Suprapubic skin (tissue), 4 donors: ENCODE results near the gene TMEM114. TPM values are rescaled to one million over a fixed set of nuclear protein-coding genes. Genes with fewer than 3 reads are reported as not detected.

Source experiments
- DNase-seq, 2 donors: peaks; one replicate each; pipeline ENCODE4 v3.0.0-alpha.2; 2019; ENCODE audit warnings: low spot score in 2 of 2
- H3K27ac ChIP-seq: fragments of 200-600 bp; sonication (generic); one replicate; pipeline ENCODE4 v1.5.1; 2019
- H3K27me3 ChIP-seq: fragments of 200-600 bp; sonication (generic); one replicate; pipeline ENCODE4 v1.5.1; 2019
- H3K36me3 ChIP-seq: fragments of 200-600 bp; sonication (generic); one replicate; pipeline ENCODE4 v1.5.1; 2019
- H3K4me1 ChIP-seq: fragments of 200-600 bp; sonication (generic); one replicate; pipeline ENCODE4 v1.5.1; 2019
- H3K4me3 ChIP-seq: fragments of 200-600 bp; sonication (generic); one replicate; pipeline ENCODE4 v1.5.1; 2019; ENCODE audit warnings: mild to moderate bottlenecking
- H3K9me3 ChIP-seq: fragments of 200-600 bp; sonication (generic); one replicate; pipeline ENCODE4 v1.5.1; 2019
- CTCF ChIP-seq, 2 donors: fragments of 200-600 bp in 1 of 2; fragments of 450-650 bp in 1 of 2; sonication (generic) in 1 of 2; IDR thresholded peaks; one replicate each; pipeline ENCODE4 v1.5.1; 2016 to 2019; ENCODE audit warnings: antibody characterized with exemption in 2 of 2, mild to moderate bottlenecking in 1 of 2, moderate library complexity in 1 of 2
- EP300 ChIP-seq: sonication (generic); formaldehyde crosslinking; IDR thresholded peaks from one replicate; pipeline ENCODE4 v1.6.1; 2017; ENCODE audit warnings: antibody characterized with exemption
- POLR2A ChIP-seq, 2 donors: fragments of 450-650 bp; IDR thresholded peaks; one replicate each; pipeline ENCODE4 v1.6.1; 2017; ENCODE audit warnings: antibody characterized with exemption in 2 of 2, mild to moderate bottlenecking in 2 of 2, moderate library complexity in 2 of 2
- POLR2AphosphoS5 ChIP-seq, 3 donors: sonication (generic); formaldehyde crosslinking; IDR thresholded peaks; one replicate each; pipeline ENCODE4 v1.6.1; 2017; ENCODE audit warnings: antibody characterized with exemption in 3 of 3
- WGBS: methylation state at CpG from one replicate; pipeline ENCODE4 v1.1.5; 2018; 5-methylcytosine and 5-hydroxymethylcytosine counted together
- total RNA-seq, 4 donors: library from RNA; depleted of rRNA; stranded (reverse); fragments of >200 nt; gene quantifications; one replicate each; pipeline ENCODE4 v1.1.0, GENCODE V29; 2016

Gene TMEM114
- total RNA-seq, 4 donors from 2014 or later, result not detected

DNA sequence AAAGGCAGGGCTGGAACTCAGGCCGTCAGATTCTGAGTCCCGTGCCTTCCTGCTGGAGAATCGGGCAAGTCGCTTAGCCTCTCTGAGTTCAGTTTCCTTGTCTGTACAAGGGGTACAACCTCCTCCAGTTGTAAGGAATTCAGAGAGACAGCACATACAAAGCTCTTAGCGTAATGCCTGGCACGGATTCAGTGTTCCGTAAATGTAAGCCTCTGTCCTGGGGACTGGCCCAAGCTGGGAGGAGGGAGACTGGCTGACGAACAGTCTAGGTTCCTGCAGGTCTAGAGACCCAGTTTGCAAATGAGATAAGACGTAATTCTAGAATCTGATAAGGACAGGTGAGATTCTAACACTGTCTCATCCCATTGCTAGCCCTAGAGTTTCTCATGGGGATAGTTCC lies 41.1 kb upstream of the TMEM114 start:
- Histone ChIP-seq H3K4me3 (no peak overlapping the region), H3K27ac (no peak overlapping the region), H3K36me3 (peaks cover 94% of the 10 kb centered on the region), H3K27me3 (no peaks in the 10 kb centered on the region), H3K9me3 (no peaks in the 10 kb centered on the region), H3K4me1 (no peaks in the 10 kb centered on the region)
- no peak for DNase-seq
- whole genome bisulfite sequencing, result 86% methylated on average over 9 of the region's 9 CpGs
- no peak for TF ChIP-seq CTCF (IDR thresholded peaks at IDR 0.05)
- TF ChIP-seq POLR2A (IDR thresholded peaks at IDR 0.05), result no peak
- no peak for TF ChIP-seq EP300
- TF ChIP-seq POLR2AphosphoS5 (IDR thresholded peaks at IDR 0.05), result no peak

DNA sequence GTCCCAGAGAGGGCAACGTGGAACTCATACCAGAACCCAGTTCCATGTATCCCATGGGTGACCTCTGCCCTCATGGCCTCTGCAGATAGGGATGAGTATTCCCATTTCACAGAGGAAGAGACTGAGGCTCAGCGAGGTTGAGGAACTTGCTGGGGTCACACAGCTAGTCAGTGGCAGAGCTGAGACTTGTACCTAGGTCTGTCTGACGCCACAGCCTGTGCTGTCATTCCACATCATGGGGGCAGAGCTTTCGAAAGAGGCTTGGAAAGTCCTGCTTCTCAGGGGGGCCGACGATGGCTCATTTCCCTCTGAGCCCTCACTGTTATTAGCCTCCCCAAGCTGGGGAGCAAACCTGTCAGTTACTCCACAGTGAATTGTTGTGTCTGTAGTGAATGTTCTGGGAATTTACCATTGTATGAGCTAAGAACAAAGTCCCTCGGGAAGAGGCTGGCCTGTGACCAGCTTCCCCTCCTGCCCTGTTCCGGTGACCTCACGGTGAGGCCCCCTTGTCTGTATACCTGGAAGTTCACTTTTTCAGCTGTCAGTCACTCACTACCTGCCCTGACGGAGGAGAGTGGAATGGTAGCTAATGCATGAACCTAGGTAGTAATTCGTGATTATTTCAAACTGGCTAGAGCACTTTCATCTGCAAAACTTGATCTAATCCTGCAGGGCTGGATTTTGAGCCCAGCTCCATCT lies 40.1 kb upstream of the TMEM114 start:
- H3K4me3 ChIP-seq, result no peak overlapping the region
- DNase-seq, result no peak
- no peaks in the 10 kb centered on the region for H3K9me3 ChIP-seq
- no peak overlapping the region for H3K27ac ChIP-seq
- H3K4me1 ChIP-seq, result no peaks in the 10 kb centered on the region
- H3K36me3 ChIP-seq, result peaks cover 94% of the 10 kb centered on the region
- H3K27me3 ChIP-seq, result no peaks in the 10 kb centered on the region
- 81% methylated on average over 9 of the region's 11 CpGs for WGBS
- TF ChIP-seq CTCF (IDR thresholded peaks at IDR 0.05) (no peak), POLR2A (IDR thresholded peaks at IDR 0.05) (no peak), POLR2AphosphoS5 (IDR thresholded peaks at IDR 0.05) (no peak), EP300 (no peak)

GRCh38 chr16:8628981-8629725 lies 38.8 kb upstream of the TMEM114 start:
- no peak overlapping the region for H3K4me3 ChIP-seq
- H3K4me1 ChIP-seq, result no peaks in the 10 kb centered on the region
- 95% methylated on average over 15 of the region's 16 CpGs for WGBS
- TF ChIP-seq EP300, result no peak
- TF ChIP-seq CTCF (IDR thresholded peaks at IDR 0.05), result no peak
- no peak for TF ChIP-seq POLR2AphosphoS5 (IDR thresholded peaks at IDR 0.05)
- TF ChIP-seq POLR2A (IDR thresholded peaks at IDR 0.05), result no peak
- DNase-seq, result no peak
- H3K9me3 ChIP-seq, result no peaks in the 10 kb centered on the region
- H3K36me3 ChIP-seq, result peaks cover 86% of the 10 kb centered on the region
- no peaks in the 10 kb centered on the region for H3K27me3 ChIP-seq
- no peak overlapping the region for H3K27ac ChIP-seq

DNA sequence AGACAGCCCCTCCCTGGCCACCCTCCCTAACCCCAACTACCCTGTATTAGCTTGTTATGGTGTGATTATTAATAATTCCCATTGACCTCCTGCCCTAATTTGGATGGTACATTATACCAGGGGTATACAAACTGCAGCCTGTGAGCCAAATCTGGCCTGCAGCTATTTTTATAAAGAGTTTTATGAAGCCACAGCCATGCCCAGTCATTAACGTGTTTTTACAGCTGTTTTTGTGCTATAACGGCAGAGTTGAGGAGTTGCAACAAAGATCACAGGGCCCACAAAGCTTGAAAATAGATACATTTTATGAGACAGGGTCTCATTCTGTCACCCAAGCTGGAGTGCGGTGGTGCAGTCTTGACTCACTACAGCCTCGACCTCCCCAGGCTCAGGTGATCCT lies 37.1 kb upstream of the TMEM114 start:
- TF ChIP-seq POLR2AphosphoS5 (IDR thresholded peaks at IDR 0.05) (no peak), POLR2A (IDR thresholded peaks at IDR 0.05) (no peak), CTCF (IDR thresholded peaks at IDR 0.05) (no peak)
- no peak overlapping the region for H3K27ac ChIP-seq
- WGBS, result 88% methylated on average over 4 of the region's 4 CpGs
- H3K4me1 ChIP-seq, result peaks cover 13% of the 10 kb centered on the region
- peaks cover 71% of the 10 kb centered on the region for H3K36me3 ChIP-seq
- H3K4me3 ChIP-seq, result no peak overlapping the region
- H3K9me3 ChIP-seq, result no peaks in the 10 kb centered on the region
- no peaks in the 10 kb centered on the region for H3K27me3 ChIP-seq
- no peak for DNase-seq

DNA sequence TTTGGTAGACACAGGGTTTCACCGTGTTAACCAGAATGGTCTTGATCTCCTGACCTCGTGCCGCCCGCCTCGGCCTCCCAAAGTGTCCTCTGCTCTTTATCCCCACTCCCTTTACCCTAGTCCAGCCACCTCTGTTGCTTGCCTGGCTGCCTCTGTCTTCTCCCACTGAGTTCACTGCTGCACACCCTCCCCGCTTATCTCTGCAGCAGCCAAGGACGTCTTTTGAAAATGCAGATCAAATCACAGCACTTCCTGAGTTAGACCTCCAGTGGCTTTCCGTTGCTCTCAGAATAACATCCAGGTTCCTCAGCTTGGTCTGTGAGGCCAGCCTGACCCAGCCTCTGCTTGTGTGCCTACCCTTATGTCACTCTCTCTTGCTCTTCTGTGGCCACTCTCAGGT lies 36.6 kb upstream of the TMEM114 start:
- peaks cover 66% of the 10 kb centered on the region for H3K36me3 ChIP-seq
- DNase-seq, result no peak
- H3K4me1 ChIP-seq, result peaks cover 18% of the 10 kb centered on the region
- H3K27me3 ChIP-seq, result no peaks in the 10 kb centered on the region
- no peak overlapping the region for H3K27ac ChIP-seq
- WGBS, result 92% methylated on average over 8 of the region's 8 CpGs
- no peak overlapping the region for H3K4me3 ChIP-seq
- TF ChIP-seq CTCF (IDR thresholded peaks at IDR 0.05), result no peak
- no peak for TF ChIP-seq POLR2A (IDR thresholded peaks at IDR 0.05)
- TF ChIP-seq POLR2AphosphoS5 (IDR thresholded peaks at IDR 0.05), result no peak
- no peak for TF ChIP-seq EP300
- H3K9me3 ChIP-seq, result no peaks in the 10 kb centered on the region
